Neural cell (in vitro differentiated cells): ENCODE data around the gene FREM3. TPM values are rescaled to one million over a fixed set of nuclear protein-coding genes. Genes with fewer than 3 reads are reported as not detected.

Source experiments
- H2AFZ ChIP-seq: fragments of 200-600, 300-800 bp; sonication (generic), shearing (Covaris generic); 2 replicates; pipeline ENCODE4 v1.6.0; 2014; ENCODE audit warnings: low read depth, mild to moderate bottlenecking, antibody characterized with exemption, low read length, moderate library complexity
- H3F3A ChIP-seq: fragments of 200-600 bp; shearing (Covaris generic); 2 replicates; pipeline ENCODE4 v1.6.1; 2016; ENCODE audit warnings: mild to moderate bottlenecking, moderate library complexity, mixed read lengths, antibody characterized with exemption, low read length; ENCODE audit not compliant: insufficient read depth, poor library complexity, severe bottlenecking
- H3K27ac ChIP-seq: fragments of 200-600, 300-800 bp; sonication (generic), shearing (Covaris generic); 2 replicates; pipeline ENCODE4 v1.5.1; 2014; ENCODE audit warnings: mild to moderate bottlenecking, low read length, moderate library complexity
- H3K27me3 ChIP-seq: fragments of 300-800, 200-600 bp; sonication (generic), shearing (Covaris generic); 2 replicates; pipeline ENCODE4 v1.6.0; 2014; ENCODE audit warnings: mild to moderate bottlenecking, low read depth, low read length, moderate library complexity; ENCODE audit not compliant: insufficient read depth
- H3K36me3 ChIP-seq: fragments of 300-800, 200-600 bp; sonication (generic), shearing (Covaris generic); 2 replicates; pipeline ENCODE4 v1.5.1; 2014; ENCODE audit warnings: mild to moderate bottlenecking, antibody characterized with exemption, low read length, moderate library complexity; ENCODE audit not compliant: insufficient read depth
- H3K4me2 ChIP-seq: fragments of 300-800, 200-600 bp; sonication (generic), shearing (Covaris generic); 2 replicates; pipeline ENCODE4 v1.6.0; 2014; ENCODE audit warnings: mild to moderate bottlenecking, low read length
- H3K4me3 ChIP-seq: fragments of 300-800, 200-600 bp; sonication (generic), shearing (Covaris generic); 2 replicates; pipeline ENCODE4 v1.5.1; 2014; ENCODE audit warnings: mild to moderate bottlenecking, low read length, moderate library complexity
- H3K79me2 ChIP-seq: fragments of 200-600 bp; shearing (Covaris generic); replicated peaks from 2 replicates; pipeline ENCODE4 v1.6.0; 2014; ENCODE audit warnings: mild to moderate bottlenecking, low read length, moderate library complexity; ENCODE audit not compliant: insufficient read depth
- H3K9ac ChIP-seq: fragments of 300-800, 200-600 bp; sonication (generic), shearing (Covaris generic); 2 replicates; pipeline ENCODE4 v1.6.1; 2016; ENCODE audit warnings: mild to moderate bottlenecking, low read length, mixed read lengths
- H3K9me2 ChIP-seq: fragments of 200-600 bp; shearing (Covaris generic); 2 replicates; pipeline ENCODE4 v1.6.1; 2016; ENCODE audit warnings: mild to moderate bottlenecking, low read length, mixed read lengths; ENCODE audit not compliant: insufficient read depth
- H3K9me3 ChIP-seq: fragments of 200-600, 300-800 bp; sonication (generic), shearing (Covaris generic); 2 replicates; pipeline ENCODE4 v1.6.1; 2016; ENCODE audit warnings: mild to moderate bottlenecking, mixed run types, low read length, moderate library complexity, mixed read lengths
- H4K20me1 ChIP-seq: fragments of 200-600 bp; shearing (Covaris generic); 2 replicates; pipeline ENCODE4 v1.6.1; 2016; ENCODE audit warnings: mild to moderate bottlenecking, mixed run types; ENCODE audit not compliant: insufficient read depth
- EP300 ChIP-seq: fragments of 450-650 bp; conservative IDR thresholded peaks from 2 replicates; pipeline ENCODE4 v1.6.1; 2014; ENCODE audit warnings: antibody characterized with exemption, mild to moderate bottlenecking, moderate library complexity; ENCODE audit not compliant: poor library complexity, severe bottlenecking
- EZH2 ChIP-seq: fragments of 200-600, 300-800 bp; shearing (Covaris generic), sonication (generic); IDR thresholded peaks from 2 replicates; pipeline ENCODE4 v1.6.1; 2014; ENCODE audit warnings: antibody characterized with exemption, low read length, borderline replicate concordance, mild to moderate bottlenecking; ENCODE audit not compliant: insufficient read depth, poor library complexity, severe bottlenecking
- MXI1 ChIP-seq: fragments of 450-650 bp; conservative IDR thresholded peaks from 2 replicates; pipeline ENCODE4 v1.6.1; 2014; ENCODE audit warnings: antibody characterized with exemption, mild to moderate bottlenecking; ENCODE audit not compliant: poor library complexity, severe bottlenecking
- POLR2AphosphoS5 ChIP-seq: IDR thresholded peaks from 2 replicates; pipeline ENCODE4 v1.6.1; 2012
- RAD21 ChIP-seq: fragments of 450-650 bp; conservative IDR thresholded peaks from 2 replicates; pipeline ENCODE4 v1.6.1; 2014; ENCODE audit warnings: antibody characterized with exemption, mild to moderate bottlenecking, moderate library complexity
- REST ChIP-seq: IDR thresholded peaks from 2 replicates; pipeline ENCODE4 v1.6.1; 2012; ENCODE audit warnings: borderline replicate concordance
- SMC3 ChIP-seq: fragments of 450-650 bp; conservative IDR thresholded peaks from 2 replicates; pipeline ENCODE4 v1.6.1; 2014; ENCODE audit warnings: antibody characterized with exemption, mild to moderate bottlenecking, moderate library complexity; ENCODE audit not compliant: poor library complexity
- TAF1 ChIP-seq: IDR thresholded peaks from 2 replicates; pipeline ENCODE4 v1.6.1; 2012; ENCODE audit warnings: low read depth
- polyA plus RNA-seq: library from polyadenylated mRNA; depleted of rRNA; stranded (reverse); fragments of >200 nt; gene quantifications from 2 replicates; pipeline ENCODE4 v1.2.3, GENCODE V29; 2014
- TF ChIP-seq, protein P1 (sequence below): fragments of 450-650 bp; IDR thresholded peaks from 2 replicates; pipeline ENCODE4 v1.5.1; 2014; ENCODE audit warnings: antibody characterized with exemption, mild to moderate bottlenecking, moderate library complexity; ENCODE audit not compliant: poor library complexity, severe bottlenecking

Gene FREM3
- polyA plus RNA-seq, 1 donor from 2014 or later: 0.35 TPM

- H3K9me3 ChIP-seq: no peaks in the 10 kb centered on the region
- no peaks in the 10 kb centered on the region for H3K9me2 ChIP-seq
- no peak overlapping the region for H3K27ac ChIP-seq
- TF ChIP-seq TAF1 (no peak), EP300 (no peak), SMC3 (no peak), POLR2AphosphoS5 (no peak), EZH2 (no peak), REST (no peak), RAD21 (no peak), MXI1 (no peak)
- TF ChIP-seq, protein P1, sequence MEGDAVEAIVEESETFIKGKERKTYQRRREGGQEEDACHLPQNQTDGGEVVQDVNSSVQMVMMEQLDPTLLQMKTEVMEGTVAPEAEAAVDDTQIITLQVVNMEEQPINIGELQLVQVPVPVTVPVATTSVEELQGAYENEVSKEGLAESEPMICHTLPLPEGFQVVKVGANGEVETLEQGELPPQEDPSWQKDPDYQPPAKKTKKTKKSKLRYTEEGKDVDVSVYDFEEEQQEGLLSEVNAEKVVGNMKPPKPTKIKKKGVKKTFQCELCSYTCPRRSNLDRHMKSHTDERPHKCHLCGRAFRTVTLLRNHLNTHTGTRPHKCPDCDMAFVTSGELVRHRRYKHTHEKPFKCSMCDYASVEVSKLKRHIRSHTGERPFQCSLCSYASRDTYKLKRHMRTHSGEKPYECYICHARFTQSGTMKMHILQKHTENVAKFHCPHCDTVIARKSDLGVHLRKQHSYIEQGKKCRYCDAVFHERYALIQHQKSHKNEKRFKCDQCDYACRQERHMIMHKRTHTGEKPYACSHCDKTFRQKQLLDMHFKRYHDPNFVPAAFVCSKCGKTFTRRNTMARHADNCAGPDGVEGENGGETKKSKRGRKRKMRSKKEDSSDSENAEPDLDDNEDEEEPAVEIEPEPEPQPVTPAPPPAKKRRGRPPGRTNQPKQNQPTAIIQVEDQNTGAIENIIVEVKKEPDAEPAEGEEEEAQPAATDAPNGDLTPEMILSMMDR: no peak
- H3K27me3 ChIP-seq: no peaks in the 10 kb centered on the region
- no peaks in the 10 kb centered on the region for H3K36me3 ChIP-seq
- no peaks in the 10 kb centered on the region for H3K79me2 ChIP-seq
- H3F3A ChIP-seq: no peaks in the 10 kb centered on the region
- H3K9ac ChIP-seq: no peak overlapping the region
- H2AFZ ChIP-seq: no peak overlapping the region
- no peaks in the 10 kb centered on the region for H4K20me1 ChIP-seq
- H3K4me2 ChIP-seq: no peak overlapping the region
- no peak overlapping the region for H3K4me3 ChIP-seq
Observed at GRCh38 chr4:143585548-143585947, 114.9 kb downstream of the FREM3 start.

DNA sequence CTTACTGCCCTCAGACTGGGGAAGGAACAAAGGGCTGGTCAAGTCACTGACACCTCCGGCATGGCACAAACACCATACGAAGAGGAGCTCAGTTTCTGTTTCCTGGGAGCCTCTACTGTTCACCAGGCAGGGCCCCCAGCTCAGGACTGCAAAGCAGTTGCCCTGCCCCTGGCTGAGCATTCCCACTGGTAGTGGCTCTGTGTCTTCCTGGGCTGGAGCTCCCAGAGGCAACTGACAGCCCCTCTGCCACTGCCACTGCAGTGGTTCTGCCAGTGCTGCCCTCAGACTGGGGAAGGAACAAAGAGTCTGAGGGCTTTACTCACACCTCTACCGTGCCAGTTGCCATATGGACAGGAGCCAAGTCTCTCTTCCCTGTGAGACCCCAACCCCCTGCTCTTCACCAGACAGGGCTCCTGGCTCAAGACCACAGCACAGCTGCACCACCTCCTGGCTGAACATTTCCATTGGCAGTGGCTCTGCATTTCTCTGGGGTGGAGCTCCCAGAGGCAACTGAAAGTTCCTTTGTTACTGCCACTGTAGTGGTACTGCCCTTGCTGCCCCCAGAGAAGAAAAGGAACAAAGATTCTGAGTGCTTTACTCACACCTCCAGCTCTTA, 119.0 kb downstream of the FREM3 start:
- Histone ChIP-seq H3K79me2 (no peaks in the 10 kb centered on the region), H2AFZ (no peak overlapping the region), H3K4me2 (no peak overlapping the region), H4K20me1 (no peaks in the 10 kb centered on the region), H3F3A (no peaks in the 10 kb centered on the region), H3K9ac (no peak overlapping the region), H3K27ac (no peak overlapping the region), H3K4me3 (no peak overlapping the region), H3K9me3 (no peaks in the 10 kb centered on the region), H3K36me3 (no peaks in the 10 kb centered on the region), H3K9me2 (no peaks in the 10 kb centered on the region), H3K27me3 (no peaks in the 10 kb centered on the region)
- TF ChIP-seq SMC3 (no peak), MXI1 (no peak), EZH2 (no peak), POLR2AphosphoS5 (no peak), EP300 (no peak)
